Activated B cell treated with CpG ODN at 0.5 μM for 24 hours (primary cell): ENCODE data around the gene PIK3C2G. TPM values are rescaled to one million over a fixed set of nuclear protein-coding genes. Genes with fewer than 3 reads are reported as not detected.
"Not testable (repeated sequence)": the region's sequence is repeated elsewhere in the genome, so short reads cannot be mapped to it uniquely, and the experiment has no call there.

ENCODE experiments used
- ATAC-seq: fragments of 200-7000 bp; cut with Tn5 transposase; one replicate; pipeline ENCODE4 v1.10.0; 2021; ENCODE audit warnings: low read depth, mild to moderate bottlenecking, moderate library complexity
- CTCF ChIA-PET: fragments of 350-600 bp; sonication (Branson Sonifier 250); formaldehyde crosslinking; loops from one replicate; lab custom pipeline; 2021; ENCODE audit warnings: antibody characterized with exemption; lab: Charles Lee
- POLR2A ChIA-PET: fragments of 350-600 bp; sonication (Branson Sonifier 250); formaldehyde crosslinking; loops from one replicate; lab custom pipeline; 2021; ENCODE audit warnings: antibody characterized with exemption; lab: Charles Lee
- DNase-seq: peaks from one replicate; pipeline ENCODE4 v3.0.0; 2022
- H3K27ac Mint-ChIP-seq: one replicate; pipeline ENCODE4 v1.8.0; 2020; ENCODE audit warnings: mixed read lengths
- H3K27me3 Mint-ChIP-seq: one replicate; pipeline ENCODE4 v1.8.0; 2021; ENCODE audit warnings: mixed read lengths
- H3K36me3 Mint-ChIP-seq: one replicate; pipeline ENCODE4 v1.8.0; 2021; ENCODE audit warnings: low read depth, mixed read lengths
- H3K4me1 Mint-ChIP-seq: one replicate; pipeline ENCODE4 v1.8.0; 2021; ENCODE audit warnings: mixed read lengths
- H3K4me3 Mint-ChIP-seq: one replicate; pipeline ENCODE4 v1.8.0; 2020; ENCODE audit warnings: mild to moderate bottlenecking, mixed read lengths
- H3K9me3 Mint-ChIP-seq: one replicate; pipeline ENCODE4 v1.8.0; 2020; ENCODE audit warnings: mixed read lengths
- intact Hi-C: fragments of 100-400 bp; cut with micrococcal nuclease; formaldehyde crosslinking; loops from one replicate; pipeline ENCODE4 v1.15.1; 2024
- total RNA-seq: library from RNA; stranded (reverse); gene quantifications from 2 replicates; pipeline ENCODE4 v1.2.3, GENCODE V29; 2022
- TF ChIP-seq, protein P1 (sequence below): fragments of 200-600 bp; IDR thresholded peaks from one replicate; pipeline ENCODE4 v1.8.0; 2022; ENCODE audit warnings: antibody characterized with exemption, mild to moderate bottlenecking

The PIK3C2G gene
- total RNA-seq, 1 donor from 2014 or later, result not detected

DNA sequence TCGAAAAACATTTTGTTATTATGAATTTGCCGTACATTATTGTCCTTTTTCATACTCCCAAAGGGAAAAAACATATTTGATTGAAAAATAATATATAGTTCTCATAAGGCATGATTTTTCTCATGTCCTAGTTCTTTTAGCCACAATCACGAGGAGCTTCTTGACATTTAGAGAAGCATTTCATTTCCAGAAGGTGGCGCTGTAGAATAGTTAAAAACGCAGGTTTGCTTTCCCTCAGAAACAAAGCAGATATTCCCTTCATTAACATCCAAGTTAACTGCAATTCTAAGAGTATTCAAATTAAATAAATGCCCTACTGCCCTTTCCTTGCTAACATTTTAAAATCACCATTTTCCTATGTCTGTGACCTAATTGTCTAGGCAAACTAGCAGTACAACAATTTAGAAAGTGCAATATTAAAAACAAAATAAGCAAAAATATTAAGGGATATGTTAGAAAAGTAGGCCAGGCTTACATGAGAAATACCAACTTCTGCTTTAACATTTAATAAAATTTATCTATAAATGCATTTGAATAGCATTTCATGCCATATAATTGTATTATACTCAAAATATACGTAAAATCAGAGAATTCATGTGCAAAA is 10.9 kb upstream of the PIK3C2G start:
- no peaks in the 10 kb centered on the region for H3K9me3 Mint-ChIP-seq
- H3K4me1 Mint-ChIP-seq, result no peaks in the 10 kb centered on the region
- H3K27ac Mint-ChIP-seq, result no peak overlapping the region
- TF ChIP-seq, protein P1, sequence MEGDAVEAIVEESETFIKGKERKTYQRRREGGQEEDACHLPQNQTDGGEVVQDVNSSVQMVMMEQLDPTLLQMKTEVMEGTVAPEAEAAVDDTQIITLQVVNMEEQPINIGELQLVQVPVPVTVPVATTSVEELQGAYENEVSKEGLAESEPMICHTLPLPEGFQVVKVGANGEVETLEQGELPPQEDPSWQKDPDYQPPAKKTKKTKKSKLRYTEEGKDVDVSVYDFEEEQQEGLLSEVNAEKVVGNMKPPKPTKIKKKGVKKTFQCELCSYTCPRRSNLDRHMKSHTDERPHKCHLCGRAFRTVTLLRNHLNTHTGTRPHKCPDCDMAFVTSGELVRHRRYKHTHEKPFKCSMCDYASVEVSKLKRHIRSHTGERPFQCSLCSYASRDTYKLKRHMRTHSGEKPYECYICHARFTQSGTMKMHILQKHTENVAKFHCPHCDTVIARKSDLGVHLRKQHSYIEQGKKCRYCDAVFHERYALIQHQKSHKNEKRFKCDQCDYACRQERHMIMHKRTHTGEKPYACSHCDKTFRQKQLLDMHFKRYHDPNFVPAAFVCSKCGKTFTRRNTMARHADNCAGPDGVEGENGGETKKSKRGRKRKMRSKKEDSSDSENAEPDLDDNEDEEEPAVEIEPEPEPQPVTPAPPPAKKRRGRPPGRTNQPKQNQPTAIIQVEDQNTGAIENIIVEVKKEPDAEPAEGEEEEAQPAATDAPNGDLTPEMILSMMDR, result no peak
- no peak for ATAC-seq
- ChIA-PET POLR2A (no interaction called here), CTCF (no interaction called here)
- H3K36me3 Mint-ChIP-seq, result no peaks in the 10 kb centered on the region
- H3K4me3 Mint-ChIP-seq, result no peak overlapping the region
- no peaks in the 10 kb centered on the region for H3K27me3 Mint-ChIP-seq
- intact Hi-C loops, result loop anchor here (2.0 kb wide), 1 partner anchor 936 kb away; no protein-coding TSS in a partner anchor
- no peak for DNase-seq

DNA sequence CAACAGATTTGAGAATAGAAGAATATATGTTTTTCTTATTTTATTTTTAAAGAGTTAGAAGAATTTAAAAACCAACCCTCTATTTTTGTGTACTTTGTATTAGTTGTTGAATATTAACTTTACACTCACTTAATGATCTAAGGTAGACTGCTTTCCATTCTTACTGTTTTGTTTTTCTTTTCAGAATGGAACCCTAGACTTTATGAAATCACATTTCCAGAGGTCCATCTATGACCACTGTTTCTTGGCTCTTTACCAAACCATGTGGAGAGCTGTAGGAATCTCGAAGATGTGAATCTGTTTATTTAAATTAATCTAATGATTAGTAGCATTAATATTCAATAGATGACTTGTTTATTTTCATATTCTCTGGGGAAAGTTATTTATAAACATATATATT is 7.2 kb upstream of the PIK3C2G start:
- Mint-ChIP-seq H3K4me3 (no peak overlapping the region), H3K27me3 (no peaks in the 10 kb centered on the region), H3K27ac (no peak overlapping the region), H3K4me1 (no peaks in the 10 kb centered on the region), H3K36me3 (no peaks in the 10 kb centered on the region), H3K9me3 (no peaks in the 10 kb centered on the region)
- intact Hi-C loops, result no loop called here
- TF ChIP-seq, protein P1, result no peak
- CTCF ChIA-PET, result no interaction called here
- POLR2A ChIA-PET, result no interaction called here
- no peak for ATAC-seq
- no peak for DNase-seq

DNA sequence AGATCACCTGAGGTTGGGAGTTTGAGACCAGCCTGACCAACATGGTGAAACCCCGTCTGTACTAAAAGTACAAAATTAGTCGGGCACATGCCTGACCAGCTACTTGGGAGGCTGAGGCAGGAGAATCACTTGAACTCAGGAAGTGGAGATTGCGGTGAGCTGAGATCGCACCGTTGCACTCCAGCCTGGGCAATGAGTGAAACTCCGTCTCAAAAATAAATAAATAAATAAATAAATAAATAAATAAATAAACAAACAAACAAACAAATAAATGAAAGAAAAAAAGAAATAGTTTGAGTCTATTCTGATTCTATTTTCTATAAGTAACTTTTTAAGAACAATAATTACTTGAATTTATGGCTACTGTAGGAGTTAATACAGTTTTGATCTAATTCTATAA is 6.3 kb upstream of the PIK3C2G start:
- POLR2A ChIA-PET, result not testable (repeated sequence)

DNA sequence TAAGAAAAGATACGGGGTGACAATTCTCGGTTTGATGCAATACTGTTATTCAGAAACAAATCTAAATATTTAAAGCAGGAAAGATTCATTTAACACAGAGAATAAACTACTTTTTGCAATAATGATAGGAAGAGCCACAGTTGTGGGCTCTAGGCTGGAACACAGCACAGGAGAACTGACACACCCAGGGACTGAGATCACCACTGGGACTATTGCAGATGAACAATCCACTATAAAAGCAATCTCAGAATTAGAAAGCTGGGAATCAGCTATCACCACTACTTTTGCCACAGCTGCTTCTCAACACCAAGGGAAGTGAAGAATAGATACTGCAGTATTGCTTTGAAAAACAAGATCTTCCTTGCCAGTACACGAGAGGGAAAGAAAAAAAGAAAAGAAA is 4.1 kb upstream of the PIK3C2G start:
- no peak overlapping the region for H3K27ac Mint-ChIP-seq
- CTCF ChIA-PET, result no interaction called here
- TF ChIP-seq, protein P1, result no peak
- H3K27me3 Mint-ChIP-seq, result no peaks in the 10 kb centered on the region
- DNase-seq, result no peak
- POLR2A ChIA-PET, result no interaction called here
- no peak for ATAC-seq
- no peaks in the 10 kb centered on the region for H3K9me3 Mint-ChIP-seq
- H3K4me1 Mint-ChIP-seq, result no peaks in the 10 kb centered on the region
- no peaks in the 10 kb centered on the region for H3K36me3 Mint-ChIP-seq
- intact Hi-C loops, result no loop called here
- no peak overlapping the region for H3K4me3 Mint-ChIP-seq

More for the DNA sequence above, 6.3 kb upstream of the PIK3C2G start:
- H3K36me3 Mint-ChIP-seq, H3K27ac Mint-ChIP-seq, ATAC-seq, intact Hi-C loops, H3K9me3 Mint-ChIP-seq, DNase-seq, H3K27me3 Mint-ChIP-seq, H3K4me1 Mint-ChIP-seq, H3K4me3 Mint-ChIP-seq: not testable (repeated sequence)
- CTCF ChIA-PET, result interaction anchor here (0.6 kb wide), 1 partner anchor 90 kb away, joined by 3 read pairs; no protein-coding TSS in a partner anchor

DNA sequence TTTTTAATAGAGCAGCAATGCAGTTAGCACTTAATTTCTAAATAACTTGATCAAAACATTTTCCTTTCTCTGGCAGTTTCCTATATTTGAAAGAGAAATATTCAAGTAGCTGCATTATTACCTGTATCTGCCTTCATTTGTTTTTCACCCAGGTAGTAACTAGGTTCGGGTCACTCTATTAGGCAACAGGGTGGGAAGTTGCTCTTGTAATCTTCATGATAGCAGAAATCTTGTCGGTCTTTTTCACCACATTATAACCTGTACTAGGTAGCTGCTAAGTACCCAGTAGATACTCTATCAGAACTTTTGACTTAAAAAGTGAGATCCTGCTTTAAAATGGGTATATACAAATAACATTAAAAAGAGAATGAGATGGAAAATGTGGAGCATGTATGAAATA is 2.4 kb upstream of the PIK3C2G start:
- CTCF ChIA-PET, result no interaction called here
- no peak for ATAC-seq

More for the DNA sequence above, 2.4 kb upstream of the PIK3C2G start:
- intact Hi-C loops, result no loop called here
- no peaks in the 10 kb centered on the region for H3K36me3 Mint-ChIP-seq
- H3K4me1 Mint-ChIP-seq, result no peaks in the 10 kb centered on the region
- H3K27me3 Mint-ChIP-seq, result no peaks in the 10 kb centered on the region
- H3K9me3 Mint-ChIP-seq, result no peaks in the 10 kb centered on the region
- no peak overlapping the region for H3K27ac Mint-ChIP-seq
- no peak overlapping the region for H3K4me3 Mint-ChIP-seq
- DNase-seq, result no peak
- POLR2A ChIA-PET, result no interaction called here
- TF ChIP-seq, protein P1, result no peak
